ENCODE data around the gene CLRN3.

DNA sequence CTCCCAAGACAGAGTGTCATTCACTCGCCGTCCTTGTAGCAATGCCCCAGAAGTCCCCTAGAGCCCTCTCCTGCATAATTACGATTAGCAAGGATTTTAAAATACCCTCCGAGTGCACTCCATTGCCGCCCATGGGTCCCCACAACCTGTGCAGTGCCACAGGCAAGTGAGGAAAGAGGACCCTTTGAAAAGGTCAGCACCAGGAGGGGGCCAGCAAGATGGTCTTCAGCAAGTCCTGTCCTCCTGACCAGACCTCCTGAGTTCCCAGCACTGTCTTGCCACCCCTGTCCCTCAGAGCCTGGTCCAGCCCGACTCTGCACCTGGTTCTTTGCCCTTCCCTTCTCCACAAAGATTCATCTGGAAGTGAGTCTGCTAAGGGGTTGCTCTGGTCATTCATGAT lies 32.1 kb downstream of the CLRN3 start:
- TF ChIP-seq, protein P1, sequence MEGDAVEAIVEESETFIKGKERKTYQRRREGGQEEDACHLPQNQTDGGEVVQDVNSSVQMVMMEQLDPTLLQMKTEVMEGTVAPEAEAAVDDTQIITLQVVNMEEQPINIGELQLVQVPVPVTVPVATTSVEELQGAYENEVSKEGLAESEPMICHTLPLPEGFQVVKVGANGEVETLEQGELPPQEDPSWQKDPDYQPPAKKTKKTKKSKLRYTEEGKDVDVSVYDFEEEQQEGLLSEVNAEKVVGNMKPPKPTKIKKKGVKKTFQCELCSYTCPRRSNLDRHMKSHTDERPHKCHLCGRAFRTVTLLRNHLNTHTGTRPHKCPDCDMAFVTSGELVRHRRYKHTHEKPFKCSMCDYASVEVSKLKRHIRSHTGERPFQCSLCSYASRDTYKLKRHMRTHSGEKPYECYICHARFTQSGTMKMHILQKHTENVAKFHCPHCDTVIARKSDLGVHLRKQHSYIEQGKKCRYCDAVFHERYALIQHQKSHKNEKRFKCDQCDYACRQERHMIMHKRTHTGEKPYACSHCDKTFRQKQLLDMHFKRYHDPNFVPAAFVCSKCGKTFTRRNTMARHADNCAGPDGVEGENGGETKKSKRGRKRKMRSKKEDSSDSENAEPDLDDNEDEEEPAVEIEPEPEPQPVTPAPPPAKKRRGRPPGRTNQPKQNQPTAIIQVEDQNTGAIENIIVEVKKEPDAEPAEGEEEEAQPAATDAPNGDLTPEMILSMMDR (IDR thresholded peaks at IDR 0.05): no peak
- no peak for TF ChIP-seq POLR2A (IDR thresholded peaks at IDR 0.05)
